OCI-LY1 (cell line): ENCODE data around the gene ADGB.

Experiments used
- H2AFZ ChIP-seq: fragments of 200-600 bp; sonication (generic), shearing (Covaris generic); 2 replicates; pipeline ENCODE4 v1.6.0; 2014; ENCODE audit warnings: antibody characterized with exemption, mild to moderate bottlenecking, low read length
- H3F3A ChIP-seq: fragments of 200-600 bp; sonication (generic), shearing (Covaris generic); 2 replicates; pipeline ENCODE4 v1.6.0; 2014; ENCODE audit warnings: mild to moderate bottlenecking, antibody characterized with exemption, low read length, moderate library complexity; ENCODE audit not compliant: insufficient read depth
- H3K27ac ChIP-seq: fragments of 200-600 bp; sonication (generic); 2 replicates; pipeline ENCODE4 v1.5.1; 2014; ENCODE audit warnings: low read length, mixed run types, mild to moderate bottlenecking, low read depth; ENCODE audit not compliant: poor library complexity, severe bottlenecking
- H3K27me3 ChIP-seq: fragments of 200-600 bp; sonication (generic); 2 replicates; pipeline ENCODE4 v1.6.0; 2014; ENCODE audit warnings: antibody characterized with exemption, mild to moderate bottlenecking, low read length, moderate library complexity; ENCODE audit not compliant: insufficient read depth
- H3K36me3 ChIP-seq: fragments of 200-600 bp; sonication (generic); 2 replicates; pipeline ENCODE4 v1.6.1; 2014; ENCODE audit warnings: mild to moderate bottlenecking, antibody characterized with exemption, low read length, moderate library complexity, mixed read lengths; ENCODE audit not compliant: insufficient read depth
- H3K4me1 ChIP-seq: fragments of 200-600 bp; sonication (generic); 2 replicates; pipeline ENCODE4 v1.5.1; 2014; ENCODE audit warnings: mild to moderate bottlenecking, low read length, moderate library complexity; ENCODE audit not compliant: insufficient read depth, severe bottlenecking
- H3K4me2 ChIP-seq: fragments of 200-600 bp; sonication (generic), shearing (Covaris generic); 2 replicates; pipeline ENCODE4 v1.6.1; 2014; ENCODE audit warnings: low read length
- H3K4me3 ChIP-seq: fragments of 200-600 bp; sonication (generic); 2 replicates; pipeline ENCODE4 v1.5.1; 2014; ENCODE audit warnings: low read length, low read depth, mild to moderate bottlenecking, mixed read lengths; ENCODE audit not compliant: poor library complexity, severe bottlenecking
- H3K79me2 ChIP-seq: fragments of 200-600 bp; shearing (Covaris generic); 2 replicates; pipeline ENCODE4 v1.6.1; 2016; ENCODE audit warnings: mixed run types, low read length, mixed read lengths; ENCODE audit not compliant: insufficient read depth
- H3K9ac ChIP-seq: fragments of 200-600 bp; sonication (generic), shearing (Covaris generic); 2 replicates; pipeline ENCODE4 v1.6.1; 2014; ENCODE audit warnings: mild to moderate bottlenecking, low read length, mixed read lengths
- H3K9me2 ChIP-seq: fragments of 200-600 bp; sonication (generic), shearing (Covaris generic); 2 replicates; pipeline ENCODE4 v1.6.1; 2014; ENCODE audit warnings: low read depth, mild to moderate bottlenecking, low read length, mixed read lengths
- H3K9me3 ChIP-seq: fragments of 200-600 bp; shearing (Covaris generic); 2 replicates; pipeline ENCODE4 v1.6.1; 2014; ENCODE audit warnings: low read length, mixed read lengths
- H4K20me1 ChIP-seq: fragments of 200-600 bp; sonication (generic), shearing (Covaris generic); 2 replicates; pipeline ENCODE4 v1.6.0; 2016; ENCODE audit warnings: mild to moderate bottlenecking, low read length; ENCODE audit not compliant: insufficient read depth
- EZH2 ChIP-seq: fragments of 200-600 bp; sonication (generic), shearing (Covaris generic); IDR thresholded peaks from 2 replicates; pipeline ENCODE4 v1.8.0; 2017; ENCODE audit warnings: borderline replicate concordance, mixed run types, mild to moderate bottlenecking, antibody characterized with exemption, low read length, moderate library complexity, mixed read lengths
- TF ChIP-seq, protein P1 (sequence below): fragments of 200-600 bp; sonication (generic), shearing (Covaris generic); IDR thresholded peaks from 2 replicates; pipeline ENCODE4 v1.5.1; 2017; ENCODE audit warnings: mild to moderate bottlenecking, antibody characterized with exemption, low read length, moderate library complexity, mixed read lengths

The ADGB gene

DNA sequence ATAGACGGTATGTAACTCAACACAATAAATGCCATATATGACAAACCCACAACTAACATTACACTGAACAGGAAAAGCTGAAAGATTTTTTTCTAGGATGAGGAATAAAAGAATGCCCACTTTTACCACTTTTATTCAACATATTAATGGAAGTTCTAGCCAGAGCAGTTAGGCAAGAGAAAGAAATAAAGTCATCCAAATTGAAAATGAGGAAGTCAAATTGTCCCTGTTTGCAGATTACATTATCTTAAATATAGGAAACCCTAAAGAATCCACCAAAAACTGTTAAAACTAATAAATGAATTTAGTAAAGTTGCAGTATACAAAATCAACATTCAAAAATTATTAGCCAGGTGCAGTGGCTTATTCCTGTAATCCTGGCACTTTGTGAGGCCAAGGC is 24.6 kb upstream of the ADGB start:
- no peaks in the 10 kb centered on the region for H3K4me1 ChIP-seq
- no peaks in the 10 kb centered on the region for H4K20me1 ChIP-seq
- H3F3A ChIP-seq = no peaks in the 10 kb centered on the region
- H3K9me3 ChIP-seq = no peaks in the 10 kb centered on the region
- H3K4me3 ChIP-seq = no peak overlapping the region
- H3K27ac ChIP-seq = no peak overlapping the region
- H3K27me3 ChIP-seq = no peaks in the 10 kb centered on the region
- TF ChIP-seq, protein P1, sequence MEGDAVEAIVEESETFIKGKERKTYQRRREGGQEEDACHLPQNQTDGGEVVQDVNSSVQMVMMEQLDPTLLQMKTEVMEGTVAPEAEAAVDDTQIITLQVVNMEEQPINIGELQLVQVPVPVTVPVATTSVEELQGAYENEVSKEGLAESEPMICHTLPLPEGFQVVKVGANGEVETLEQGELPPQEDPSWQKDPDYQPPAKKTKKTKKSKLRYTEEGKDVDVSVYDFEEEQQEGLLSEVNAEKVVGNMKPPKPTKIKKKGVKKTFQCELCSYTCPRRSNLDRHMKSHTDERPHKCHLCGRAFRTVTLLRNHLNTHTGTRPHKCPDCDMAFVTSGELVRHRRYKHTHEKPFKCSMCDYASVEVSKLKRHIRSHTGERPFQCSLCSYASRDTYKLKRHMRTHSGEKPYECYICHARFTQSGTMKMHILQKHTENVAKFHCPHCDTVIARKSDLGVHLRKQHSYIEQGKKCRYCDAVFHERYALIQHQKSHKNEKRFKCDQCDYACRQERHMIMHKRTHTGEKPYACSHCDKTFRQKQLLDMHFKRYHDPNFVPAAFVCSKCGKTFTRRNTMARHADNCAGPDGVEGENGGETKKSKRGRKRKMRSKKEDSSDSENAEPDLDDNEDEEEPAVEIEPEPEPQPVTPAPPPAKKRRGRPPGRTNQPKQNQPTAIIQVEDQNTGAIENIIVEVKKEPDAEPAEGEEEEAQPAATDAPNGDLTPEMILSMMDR = no peak
- no peak for TF ChIP-seq EZH2
- no peak overlapping the region for H2AFZ ChIP-seq
- H3K9ac ChIP-seq = no peak overlapping the region
- H3K4me2 ChIP-seq = no peak overlapping the region
- no peaks in the 10 kb centered on the region for H3K9me2 ChIP-seq
- no peaks in the 10 kb centered on the region for H3K36me3 ChIP-seq
- H3K79me2 ChIP-seq = no peaks in the 10 kb centered on the region

DNA sequence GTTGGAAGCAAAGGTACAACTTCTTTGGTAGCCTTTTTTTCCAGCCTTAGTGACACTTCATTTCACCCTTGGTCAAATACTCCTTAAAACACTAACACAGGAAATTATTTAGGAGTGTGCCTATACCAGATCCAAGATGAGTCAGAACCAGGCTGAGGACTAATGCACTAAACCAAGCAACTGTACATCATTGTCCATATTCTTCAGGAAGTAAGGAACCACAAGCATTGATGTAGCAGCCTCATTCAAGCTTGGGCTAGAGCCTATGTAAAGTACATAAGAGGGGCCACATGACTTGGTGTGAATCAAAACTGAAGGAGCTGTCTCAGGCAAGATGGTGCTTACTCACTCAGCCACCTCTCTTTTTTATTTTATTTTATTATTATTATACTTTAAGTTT is 20.7 kb upstream of the ADGB start:
- H3K9me3 ChIP-seq = no peaks in the 10 kb centered on the region
- H3K4me3 ChIP-seq = no peak overlapping the region
- no peaks in the 10 kb centered on the region for H3F3A ChIP-seq
- TF ChIP-seq, protein P1 = no peak
- no peak for TF ChIP-seq EZH2
- no peak overlapping the region for H2AFZ ChIP-seq
- no peak overlapping the region for H3K4me2 ChIP-seq
- H4K20me1 ChIP-seq = no peaks in the 10 kb centered on the region
- H3K27ac ChIP-seq = no peak overlapping the region
- no peaks in the 10 kb centered on the region for H3K27me3 ChIP-seq
- H3K4me1 ChIP-seq = no peaks in the 10 kb centered on the region
- no peak overlapping the region for H3K9ac ChIP-seq
- H3K36me3 ChIP-seq = no peaks in the 10 kb centered on the region
- H3K9me2 ChIP-seq = no peaks in the 10 kb centered on the region
- no peaks in the 10 kb centered on the region for H3K79me2 ChIP-seq

DNA sequence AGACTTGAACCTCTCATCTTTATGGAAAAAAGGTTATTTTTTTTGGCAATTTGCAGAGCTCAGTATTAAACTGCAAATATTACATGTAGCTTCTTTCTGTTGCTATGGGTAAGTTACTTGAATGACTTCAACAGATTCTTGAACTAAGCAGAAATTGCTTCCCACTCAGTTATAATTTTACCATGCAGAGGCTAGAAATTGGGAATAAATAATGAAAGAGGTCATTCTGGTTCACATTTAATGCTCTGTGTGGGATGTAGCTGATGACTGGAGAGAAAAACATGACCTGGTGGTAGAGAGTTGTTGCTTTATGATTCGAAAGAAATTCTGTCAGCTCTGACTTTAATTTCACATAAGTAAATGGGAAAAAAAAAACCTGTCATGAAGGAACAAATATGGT is 16.8 kb upstream of the ADGB start:
- TF ChIP-seq, protein P1 = no peak
- TF ChIP-seq EZH2 = no peak
- no peak overlapping the region for H2AFZ ChIP-seq
- no peaks in the 10 kb centered on the region for H4K20me1 ChIP-seq
- no peak overlapping the region for H3K4me2 ChIP-seq
- no peaks in the 10 kb centered on the region for H3K9me3 ChIP-seq
- no peaks in the 10 kb centered on the region for H3K9me2 ChIP-seq
- H3K4me1 ChIP-seq = no peaks in the 10 kb centered on the region
- H3K36me3 ChIP-seq = no peaks in the 10 kb centered on the region
- no peaks in the 10 kb centered on the region for H3K27me3 ChIP-seq
- no peak overlapping the region for H3K4me3 ChIP-seq
- no peak overlapping the region for H3K27ac ChIP-seq
- H3K79me2 ChIP-seq = no peaks in the 10 kb centered on the region
- no peaks in the 10 kb centered on the region for H3F3A ChIP-seq
- H3K9ac ChIP-seq = no peak overlapping the region
